NB4 (cell line): Measurements from ENCODE around the gene CASKIN2.

Source experiments
- DNase-seq: peaks from one replicate; pipeline ENCODE4 v3.0.0; 2010; ENCODE audit warnings: low read depth
- H3K4me3 ChIP-seq: one replicate; pipeline ENCODE4 v1.5.1; 2011; ENCODE audit warnings: mild to moderate bottlenecking, low read depth, low read length, moderate library complexity
- MAX ChIP-seq: IDR thresholded peaks from 2 replicates; pipeline ENCODE4 v1.6.1; 2011; ENCODE audit warnings: low read depth, low read length
- MYC ChIP-seq: IDR thresholded peaks from 2 replicates; pipeline ENCODE4 v1.6.1; 2011; ENCODE audit warnings: low read depth, low read length
- POLR2A ChIP-seq: IDR thresholded peaks from 2 replicates; pipeline ENCODE4 v1.6.1; 2011; ENCODE audit warnings: mild to moderate bottlenecking; ENCODE audit not compliant: insufficient read length; ENCODE audit errors: extremely low read depth
- TF ChIP-seq, protein P1 (sequence below): IDR thresholded peaks from one replicate; pipeline ENCODE4 v1.5.1; 2012; ENCODE audit warnings: low read depth, low read length

The CASKIN2 gene

DNA sequence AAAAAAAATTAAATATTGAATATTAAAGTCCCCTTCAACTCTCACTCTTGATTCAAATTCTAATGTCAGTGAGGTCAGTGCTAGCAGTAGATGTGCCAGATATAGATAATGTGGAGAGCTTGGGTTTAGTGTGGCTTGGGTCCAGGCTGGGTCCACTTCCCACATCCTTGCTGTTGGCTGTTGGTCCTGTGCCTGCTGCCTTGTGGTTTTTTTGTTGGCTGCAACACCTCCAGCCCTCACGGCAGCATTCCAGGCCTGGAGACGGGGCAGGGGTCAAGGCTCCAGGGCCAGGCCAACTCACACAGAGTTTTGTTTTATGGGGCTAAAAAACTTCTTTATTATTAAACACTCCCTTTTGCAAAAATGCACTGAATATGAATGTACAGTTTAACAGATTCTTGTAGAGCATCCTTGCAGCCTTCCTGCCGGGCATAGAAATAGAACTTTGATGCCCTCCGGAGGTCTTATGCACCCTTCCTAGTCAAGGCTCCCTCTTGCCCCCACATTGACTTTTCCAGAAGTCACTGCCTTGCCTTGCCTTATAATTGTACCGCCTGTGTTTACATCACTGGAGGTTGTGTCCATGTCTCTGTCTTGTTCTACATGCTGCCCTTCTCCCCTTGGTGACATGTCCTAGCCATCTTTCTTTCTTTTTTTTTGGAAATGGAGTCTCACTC lies 46.7 kb upstream of the CASKIN2 start:
- no peak overlapping the region for H3K4me3 ChIP-seq
- TF ChIP-seq MAX, result no peak
- TF ChIP-seq, protein P1, sequence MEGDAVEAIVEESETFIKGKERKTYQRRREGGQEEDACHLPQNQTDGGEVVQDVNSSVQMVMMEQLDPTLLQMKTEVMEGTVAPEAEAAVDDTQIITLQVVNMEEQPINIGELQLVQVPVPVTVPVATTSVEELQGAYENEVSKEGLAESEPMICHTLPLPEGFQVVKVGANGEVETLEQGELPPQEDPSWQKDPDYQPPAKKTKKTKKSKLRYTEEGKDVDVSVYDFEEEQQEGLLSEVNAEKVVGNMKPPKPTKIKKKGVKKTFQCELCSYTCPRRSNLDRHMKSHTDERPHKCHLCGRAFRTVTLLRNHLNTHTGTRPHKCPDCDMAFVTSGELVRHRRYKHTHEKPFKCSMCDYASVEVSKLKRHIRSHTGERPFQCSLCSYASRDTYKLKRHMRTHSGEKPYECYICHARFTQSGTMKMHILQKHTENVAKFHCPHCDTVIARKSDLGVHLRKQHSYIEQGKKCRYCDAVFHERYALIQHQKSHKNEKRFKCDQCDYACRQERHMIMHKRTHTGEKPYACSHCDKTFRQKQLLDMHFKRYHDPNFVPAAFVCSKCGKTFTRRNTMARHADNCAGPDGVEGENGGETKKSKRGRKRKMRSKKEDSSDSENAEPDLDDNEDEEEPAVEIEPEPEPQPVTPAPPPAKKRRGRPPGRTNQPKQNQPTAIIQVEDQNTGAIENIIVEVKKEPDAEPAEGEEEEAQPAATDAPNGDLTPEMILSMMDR, result no peak
- DNase-seq, result no peak

DNA sequence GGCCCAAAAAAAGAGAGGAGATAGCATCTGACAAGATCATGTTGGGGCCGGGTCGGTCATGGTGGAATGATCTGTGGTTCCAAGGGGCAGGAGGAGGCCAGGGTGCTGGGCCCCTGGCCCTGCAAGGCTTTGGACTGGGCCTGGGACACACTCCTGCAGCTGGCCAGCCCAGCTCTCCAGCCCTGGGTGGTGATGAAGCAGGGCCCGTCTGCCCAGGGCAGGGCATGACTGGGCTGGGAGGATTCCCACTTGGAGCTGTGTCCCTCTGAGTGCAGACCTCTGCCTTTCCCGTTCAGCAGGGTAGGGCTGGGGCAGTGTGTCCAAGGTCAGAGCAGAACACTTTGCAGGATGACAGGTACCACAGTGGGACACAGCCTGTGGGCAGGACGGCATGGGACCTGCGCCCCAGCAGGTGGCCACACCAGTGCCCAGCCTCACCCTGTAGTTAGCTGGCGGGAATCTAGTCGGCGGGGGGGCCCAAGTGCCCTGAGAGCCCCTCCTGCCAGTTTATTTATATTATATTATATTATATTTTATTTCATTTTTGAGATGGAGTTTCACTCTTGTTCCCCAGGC lies 44.7 kb upstream of the CASKIN2 start:
- no peak for TF ChIP-seq POLR2A
- TF ChIP-seq, protein P1, result no peak
- TF ChIP-seq MYC, result no peak
- TF ChIP-seq MAX, result no peak
- H3K4me3 ChIP-seq, result no peak overlapping the region
- DNase-seq, result no peak

DNA sequence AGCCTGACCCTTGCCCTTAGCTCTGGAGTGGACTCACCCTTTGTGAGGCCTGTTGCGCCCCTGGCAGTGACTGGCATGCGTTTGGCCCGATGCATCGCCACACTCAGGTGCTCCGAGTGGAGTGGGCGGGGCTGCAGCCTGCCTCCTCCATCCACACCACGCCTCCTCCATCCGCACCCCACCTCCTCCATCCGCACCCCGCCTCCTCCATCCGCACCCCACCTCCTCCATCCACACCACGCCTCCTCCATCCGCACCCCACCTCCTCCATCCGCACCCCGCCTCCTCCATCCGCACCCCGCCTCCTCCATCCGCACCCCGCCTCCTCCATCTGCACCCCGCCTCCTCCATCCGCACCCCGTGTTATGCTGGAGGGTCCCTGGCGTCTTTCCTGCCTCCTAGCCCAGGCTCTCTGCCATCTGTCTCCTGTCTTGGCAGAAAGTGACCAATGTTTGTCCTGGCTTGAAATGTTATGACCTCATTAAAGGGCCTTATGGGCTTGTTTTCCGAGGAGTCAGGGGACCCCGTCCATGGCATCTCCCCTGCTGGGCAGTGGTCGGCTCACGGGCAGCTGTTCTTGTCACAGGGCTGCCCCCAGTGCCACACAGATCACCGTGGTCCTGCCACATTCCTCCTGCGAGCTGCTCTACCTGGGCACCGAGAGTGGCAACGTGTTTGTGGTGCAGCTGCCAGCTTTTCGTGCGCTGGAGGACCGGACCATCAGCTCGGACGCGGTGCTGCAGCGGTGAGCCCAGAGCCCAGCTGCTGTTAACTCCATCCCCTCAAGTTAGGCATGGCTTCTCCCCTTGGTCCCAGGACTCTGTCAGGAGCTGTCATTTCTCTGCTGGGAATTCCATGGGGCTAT lies 43.6 kb upstream of the CASKIN2 start:
- no peak overlapping the region for H3K4me3 ChIP-seq
- TF ChIP-seq MYC, result no peak
- no peak for TF ChIP-seq MAX
- TF ChIP-seq POLR2A, result no peak
- TF ChIP-seq, protein P1, result no peak
- DNase-seq, result no peak

DNA sequence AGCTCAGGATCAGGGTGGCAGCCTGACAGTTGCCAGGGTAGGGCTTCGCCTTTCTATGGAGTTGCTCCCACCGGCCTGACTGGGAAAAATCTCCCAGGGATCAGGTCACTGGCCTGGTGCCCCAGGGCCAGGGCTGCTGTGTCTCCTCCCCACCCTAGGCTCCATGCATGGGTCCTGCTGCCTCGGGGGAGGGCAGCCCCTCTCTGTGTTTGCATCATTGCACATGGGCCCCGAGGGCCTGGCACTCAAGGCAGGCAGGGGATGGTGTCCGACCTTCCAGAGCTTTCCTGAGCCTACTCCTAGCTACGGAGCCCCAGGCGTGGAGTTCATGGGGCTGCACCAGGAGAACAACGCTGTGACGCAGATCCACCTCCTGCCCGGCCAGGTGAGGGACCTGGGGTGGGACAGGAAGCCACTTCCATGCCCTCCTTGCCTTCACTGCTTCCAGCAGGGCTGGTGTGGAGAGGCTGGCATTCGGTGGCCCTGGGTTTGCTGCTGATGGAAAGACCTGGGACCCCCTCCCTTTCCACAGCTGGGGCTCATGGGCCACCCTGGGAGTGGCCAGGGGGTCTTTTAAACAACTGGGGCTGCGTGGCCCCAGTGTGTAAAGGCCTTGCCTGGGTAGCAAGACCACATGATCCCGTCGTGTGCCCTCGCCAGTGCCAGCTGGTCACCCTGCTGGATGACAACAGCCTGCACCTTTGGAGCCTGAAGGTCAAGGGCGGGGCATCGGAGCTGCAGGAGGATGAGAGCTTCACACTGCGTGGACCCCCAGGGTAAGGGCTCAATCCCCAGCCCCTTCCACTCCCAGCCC lies 42.7 kb upstream of the CASKIN2 start:
- H3K4me3 ChIP-seq, result no peak overlapping the region
- no peak for TF ChIP-seq POLR2A
- no peak for TF ChIP-seq MYC
- no peak for TF ChIP-seq MAX
- TF ChIP-seq, protein P1, result no peak
- no peak for DNase-seq

GRCh38 chr17:75557075-75557851 lies 41.9 kb upstream of the CASKIN2 start:
- H3K4me3 ChIP-seq, result no peak overlapping the region
- no peak for DNase-seq
- TF ChIP-seq, protein P1, result no peak
- TF ChIP-seq POLR2A (no peak), MAX (no peak), MYC (no peak)
